ENCODE measurements around the gene STRBP.
"Not testable (repeated sequence)": the region's sequence is repeated elsewhere in the genome, so short reads cannot be mapped to it uniquely, and the experiment has no call there.

The STRBP gene

GRCh38 chr9:123283048-123283408 lies 14.6 kb upstream of the STRBP start:
- no peak for DNase-seq (ENCODE audit: low read depth, low spot score)

- DNase-seq (ENCODE audit: low read depth, low spot score): no peak
These were observed 14.1 kb upstream of the STRBP start for GRCh38 chr9:123282362-123283047.

DNA sequence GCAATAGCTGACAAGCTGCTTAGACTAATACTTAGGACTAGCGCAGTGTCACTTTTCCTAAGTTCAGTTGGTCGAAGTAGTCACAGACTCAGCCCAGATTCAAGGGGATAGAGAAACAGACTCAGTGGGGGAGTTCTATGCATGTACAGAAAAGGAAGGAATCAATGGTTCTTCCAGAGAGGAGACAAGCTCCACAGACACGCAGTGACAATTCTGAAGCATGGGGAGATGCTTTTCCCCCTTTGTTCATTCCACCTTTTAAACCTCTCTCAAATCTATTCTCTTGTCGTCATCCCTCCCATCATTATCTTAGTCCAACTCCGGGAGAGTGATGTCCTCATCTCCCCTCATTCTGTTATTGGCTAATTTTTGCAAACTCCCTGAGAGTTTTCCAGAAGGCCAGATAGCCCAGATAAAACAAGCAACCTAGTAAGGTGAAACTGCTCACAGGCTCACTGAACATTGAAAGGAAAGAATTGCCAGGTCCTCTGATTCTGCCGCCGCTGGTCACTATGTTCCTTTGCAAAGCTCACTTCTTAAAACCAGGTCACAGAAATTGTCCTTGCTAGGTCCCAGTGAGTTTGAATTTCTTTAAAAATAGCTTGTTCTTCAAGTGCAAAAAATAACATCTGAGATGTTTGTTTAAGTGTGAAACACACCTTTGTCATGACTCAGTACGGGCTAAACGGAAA lies 13.4 kb upstream of the STRBP start:
- DNase-seq (ENCODE audit: low read depth, low spot score): no peak

DNA sequence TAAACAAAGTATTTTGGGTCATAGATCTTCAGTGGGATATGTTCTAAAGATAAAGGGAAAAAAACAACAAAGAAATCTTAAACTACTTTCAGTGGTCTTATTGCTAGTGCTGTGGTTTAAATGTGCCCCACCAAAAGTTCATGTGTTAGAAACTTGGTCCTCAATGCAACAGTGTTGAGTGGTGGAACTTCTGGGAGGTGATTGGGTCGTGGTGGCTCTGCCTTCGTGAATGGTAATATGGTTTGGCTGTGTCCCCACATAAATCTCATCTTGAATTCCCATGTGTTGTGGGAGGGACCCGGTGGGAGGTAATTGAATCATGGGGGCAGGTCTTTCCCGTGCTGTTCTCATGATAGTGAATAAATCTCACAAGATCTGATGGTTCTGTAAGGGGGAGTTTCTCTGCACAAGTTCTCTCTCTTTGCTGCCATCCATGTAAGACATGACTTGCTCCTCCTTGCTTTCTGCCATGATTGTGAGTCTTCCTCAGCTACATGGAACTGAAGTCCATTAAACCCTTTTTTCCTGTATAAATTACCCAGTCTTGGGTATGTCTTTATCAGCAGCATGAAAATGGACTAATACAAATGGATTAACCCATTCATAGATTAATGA lies 10.6 kb upstream of the STRBP start:
- not testable (repeated sequence) for DNase-seq (ENCODE audit: low read depth, low spot score)

- DNase-seq (ENCODE audit: low read depth, low spot score): no peak
These were observed 10.0 kb upstream of the STRBP start for GRCh38 chr9:123278361-123278760.

DNA sequence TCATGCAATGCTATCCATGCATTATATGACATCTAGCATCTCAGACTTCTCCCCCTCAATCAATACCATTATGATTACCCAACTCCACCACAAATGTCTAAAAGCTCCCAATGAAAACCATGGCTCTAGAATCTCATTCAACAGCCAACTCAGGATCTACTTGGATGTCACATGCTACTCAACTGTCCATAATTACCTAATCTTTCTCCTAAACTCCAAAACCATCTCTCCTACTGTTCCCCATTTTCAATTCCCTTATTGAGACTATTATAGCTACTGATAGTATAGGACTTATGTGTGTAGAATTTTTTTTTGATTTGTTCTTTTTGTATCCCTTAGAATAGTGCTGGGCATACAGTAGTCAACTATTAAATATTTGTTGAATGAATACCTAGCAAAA lies 8.2 kb upstream of the STRBP start:
- DNase-seq (ENCODE audit: low read depth, low spot score): no peak

DNA sequence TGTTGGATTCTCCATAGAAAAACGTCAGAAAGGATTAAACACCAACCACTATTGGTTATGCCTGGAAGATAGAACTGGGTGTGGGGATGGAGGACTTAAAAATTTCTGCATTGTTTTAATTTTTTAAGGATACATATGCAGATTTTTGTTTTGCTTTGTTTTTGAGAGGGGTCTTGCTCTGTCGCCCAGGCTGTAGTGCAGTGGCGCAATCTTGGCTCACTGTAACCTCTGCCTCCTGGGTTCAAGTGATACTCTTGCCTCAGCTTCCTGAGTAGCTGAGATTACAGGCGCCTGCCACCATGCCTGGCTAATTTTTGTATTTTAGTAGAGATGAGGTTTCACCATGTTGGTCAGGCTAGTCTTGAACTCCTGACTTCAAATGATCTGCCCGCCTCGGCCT lies 2.7 kb upstream of the STRBP start:
- DNase-seq (ENCODE audit: low read depth, low spot score): not testable (repeated sequence)

DNA sequence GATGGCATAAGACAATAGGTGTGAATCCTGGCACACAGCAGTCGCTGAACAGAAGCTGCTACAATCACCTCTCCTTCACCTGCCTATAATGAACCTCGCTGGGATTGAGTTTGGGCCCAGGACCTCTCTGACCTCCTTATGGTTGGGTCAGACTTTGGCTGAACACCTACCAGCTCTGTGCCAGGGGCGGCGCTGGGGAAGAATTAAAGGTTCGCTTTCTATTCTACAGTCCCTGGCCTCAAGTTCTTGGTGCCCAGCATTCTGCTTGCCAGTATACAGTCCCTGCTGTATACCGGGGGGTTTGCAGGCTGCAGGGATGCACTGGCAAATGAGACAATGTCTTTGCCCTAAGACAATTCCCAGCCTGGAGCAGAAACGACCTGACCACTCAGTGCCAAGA lies 895 bp upstream of the STRBP start:
- no peak for DNase-seq (ENCODE audit: low read depth, low spot score)

DNA sequence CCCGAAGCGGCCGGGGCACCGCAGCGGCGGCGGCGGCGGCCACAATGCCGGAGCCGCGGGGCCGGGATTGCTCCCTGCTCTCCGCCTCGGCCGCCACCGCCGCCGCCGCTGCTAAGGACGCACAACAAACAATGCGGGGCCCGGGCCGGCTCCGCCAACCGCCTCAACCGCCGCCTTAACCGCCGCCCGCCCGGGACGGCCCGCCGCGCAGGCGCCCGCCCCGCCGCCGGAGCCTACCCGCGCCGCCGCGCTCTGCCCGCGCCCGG lies 254 bp downstream of the STRBP start:
- DNase-seq (ENCODE audit: low read depth, low spot score): no peak

DNA sequence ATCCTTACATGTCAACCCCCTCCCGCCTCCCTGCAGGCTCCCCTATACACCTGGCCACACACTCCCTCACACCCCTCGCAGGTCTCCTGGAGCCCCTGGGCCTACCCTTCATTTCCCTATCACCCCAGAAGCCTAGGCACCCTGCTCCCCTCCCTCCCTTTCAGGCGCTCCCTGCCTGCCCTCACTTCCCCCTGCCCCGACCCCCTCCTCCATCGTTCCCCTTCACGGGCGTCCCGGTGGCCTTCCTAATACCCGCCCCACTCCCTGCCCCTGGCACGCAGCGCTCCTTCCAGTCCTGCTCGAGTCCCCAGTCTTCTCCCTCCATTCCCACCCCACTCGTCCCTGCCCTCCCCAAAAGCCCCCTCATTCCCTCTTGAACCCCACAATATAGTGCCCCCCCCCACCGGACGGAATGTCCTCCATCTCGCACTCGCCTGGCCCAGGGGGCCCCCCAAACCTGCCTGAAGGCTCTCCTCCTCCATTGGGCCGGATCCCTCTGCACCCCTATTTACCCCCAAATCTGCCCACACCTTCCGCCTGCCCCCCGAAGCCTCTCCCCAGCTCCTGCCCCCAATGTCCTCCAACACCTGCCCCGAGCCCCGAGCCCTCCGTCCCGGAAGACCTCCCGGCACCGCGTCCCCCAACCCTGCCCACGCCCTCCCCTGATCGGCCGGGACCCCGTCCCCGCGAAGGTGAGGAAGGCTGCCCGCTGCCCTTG lies 746 bp downstream of the STRBP start:
- DNase-seq (ENCODE audit: low read depth, low spot score): no peak

GRCh38 chr9:123266655-123267399 lies 1.6 kb downstream of the STRBP start:
- no peak for DNase-seq (ENCODE audit: low read depth, low spot score)

- DNase-seq (ENCODE audit: low read depth, low spot score): no peak
These were observed 2.6 kb downstream of the STRBP start for GRCh38 chr9:123265833-123266232.

DNA sequence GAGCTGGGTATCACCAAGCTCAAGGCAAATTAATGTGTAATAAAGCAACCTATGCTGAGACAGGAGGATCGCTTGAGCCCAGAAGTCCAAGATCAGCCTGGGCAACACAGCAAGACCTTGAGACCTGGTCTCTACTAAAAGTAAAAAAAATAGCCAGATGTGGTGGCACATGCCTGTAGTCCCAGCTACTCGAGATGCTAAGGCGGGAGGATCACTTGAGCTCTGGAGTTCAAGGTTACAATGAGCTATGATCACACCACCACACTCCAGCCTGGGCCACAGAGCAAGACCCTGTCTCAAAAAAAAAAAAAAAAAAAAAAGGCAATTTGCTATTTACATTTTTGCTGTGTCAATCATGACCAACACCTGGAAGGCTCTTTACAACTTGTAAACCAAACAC lies 5.2 kb downstream of the STRBP start:
- no peak for DNase-seq (ENCODE audit: low read depth, low spot score)

GRCh38 chr9:123262338-123262737 lies 6.0 kb downstream of the STRBP start:
- no peak for DNase-seq (ENCODE audit: low read depth, low spot score)

DNA sequence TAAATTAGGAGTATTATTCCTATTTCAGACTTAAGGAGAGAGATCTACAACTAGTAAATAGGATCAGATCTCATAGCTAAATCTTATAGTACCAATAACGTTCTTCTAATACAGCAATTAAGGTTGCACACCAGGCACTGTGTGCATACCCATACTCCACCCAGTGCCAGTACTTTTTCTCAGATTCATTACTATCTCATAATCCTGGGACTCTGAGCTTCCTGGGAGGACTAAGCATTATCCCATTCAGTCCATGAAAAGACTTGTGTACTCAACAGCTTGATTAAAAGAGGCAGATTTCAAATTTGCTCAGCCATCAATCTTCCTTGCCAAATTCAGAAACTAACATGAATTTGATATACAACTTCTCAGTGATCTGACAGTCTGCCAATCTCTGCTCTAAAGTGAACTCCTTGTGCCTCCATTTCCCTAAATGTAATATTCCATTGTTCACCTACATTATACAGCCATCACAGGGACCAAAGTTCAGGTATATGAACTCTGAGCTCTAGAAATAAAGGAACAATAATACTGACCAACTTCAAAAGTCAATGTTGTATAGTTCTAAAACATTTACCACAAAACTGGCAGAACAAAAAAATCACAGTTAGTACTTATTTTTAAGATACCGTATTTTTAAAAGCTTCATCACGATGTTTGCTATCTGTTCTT lies 7.2 kb downstream of the STRBP start:
- DNase-seq (ENCODE audit: low read depth, low spot score): no peak

- no peak for DNase-seq (ENCODE audit: low read depth, low spot score)
These were observed 8.0 kb downstream of the STRBP start for GRCh38 chr9:123260340-123260739.

DNA sequence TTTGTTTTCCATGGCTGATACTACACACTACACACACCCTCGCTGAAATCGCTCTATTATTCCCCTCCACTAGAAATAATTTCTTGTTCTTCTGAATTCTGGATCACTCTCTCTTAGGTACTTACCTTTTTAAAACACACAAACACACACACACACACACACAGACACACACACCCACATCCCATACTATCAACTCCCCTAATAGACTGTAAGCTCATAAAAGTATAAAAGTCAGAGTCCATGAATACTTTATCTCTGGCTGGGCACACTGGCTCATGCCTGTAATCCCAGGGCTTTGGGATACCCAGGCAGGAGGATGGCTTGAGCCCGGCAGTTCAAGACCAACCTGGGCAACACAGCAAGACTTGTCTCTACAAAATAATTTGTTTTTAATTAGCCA lies 11.1 kb downstream of the STRBP start:
- no peak for DNase-seq (ENCODE audit: low read depth, low spot score)

DNA sequence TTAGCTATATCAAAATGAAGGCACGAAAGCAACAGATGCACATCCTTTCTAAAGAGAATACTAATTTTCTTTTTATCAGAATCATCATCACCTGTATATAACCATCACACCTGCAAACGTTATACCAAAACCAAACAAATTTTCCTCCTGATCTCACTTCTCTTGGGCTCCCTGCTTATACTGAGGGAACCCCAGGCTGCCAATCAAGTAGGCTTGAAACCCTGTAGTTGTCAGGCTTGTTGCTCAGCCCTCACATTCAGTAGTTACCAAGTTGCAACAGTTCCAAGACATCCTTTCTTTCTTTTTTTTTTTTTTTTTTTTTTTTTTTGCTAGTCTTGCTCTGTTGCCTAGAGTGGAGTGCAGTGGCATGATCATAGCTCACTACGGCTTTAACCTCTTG lies 12.7 kb downstream of the STRBP start:
- no peak for DNase-seq (ENCODE audit: low read depth, low spot score)

DNA sequence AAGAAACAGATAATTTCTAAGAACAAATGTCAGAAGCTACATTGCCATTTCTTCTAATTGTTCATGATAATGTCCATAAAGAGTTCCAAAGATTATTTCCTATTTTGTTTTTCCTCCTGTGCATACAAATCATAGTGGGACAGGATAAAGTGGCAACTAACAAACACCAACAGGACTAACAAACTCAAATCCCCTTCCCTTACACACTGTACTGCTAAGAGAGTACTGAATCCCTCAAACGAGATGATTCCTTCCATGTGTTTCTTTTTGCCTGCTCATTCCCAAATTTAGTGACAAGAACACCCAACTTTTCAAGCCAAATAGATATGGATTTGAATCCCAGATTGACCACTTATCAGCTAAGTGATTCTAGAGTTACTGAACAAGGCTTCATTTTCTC lies 15.2 kb downstream of the STRBP start:
- no peak for DNase-seq (ENCODE audit: low read depth, low spot score)

DNA sequence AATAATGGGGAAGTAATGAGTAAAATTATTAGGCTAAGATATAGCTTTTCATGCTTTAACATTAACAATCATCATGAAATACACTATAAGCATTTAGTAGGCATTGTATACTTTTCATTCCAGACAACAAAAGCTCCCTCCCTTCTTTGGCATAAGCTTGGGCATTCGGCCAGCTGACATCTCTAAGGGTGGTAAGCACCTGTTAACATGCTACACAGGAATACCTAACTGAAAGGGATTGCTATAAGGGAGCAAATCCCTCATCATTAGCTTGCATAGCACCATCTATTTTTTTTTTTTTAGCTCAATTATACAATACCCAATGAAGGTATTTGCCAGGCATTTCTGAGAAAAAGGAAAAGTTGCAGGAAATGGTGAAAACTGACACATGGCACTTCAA lies 16.6 kb downstream of the STRBP start:
- DNase-seq (ENCODE audit: low read depth, low spot score): no peak

- no peak for DNase-seq (ENCODE audit: low read depth, low spot score)
These were observed 17.1 kb downstream of the STRBP start for GRCh38 chr9:123251324-123251723.

DNA sequence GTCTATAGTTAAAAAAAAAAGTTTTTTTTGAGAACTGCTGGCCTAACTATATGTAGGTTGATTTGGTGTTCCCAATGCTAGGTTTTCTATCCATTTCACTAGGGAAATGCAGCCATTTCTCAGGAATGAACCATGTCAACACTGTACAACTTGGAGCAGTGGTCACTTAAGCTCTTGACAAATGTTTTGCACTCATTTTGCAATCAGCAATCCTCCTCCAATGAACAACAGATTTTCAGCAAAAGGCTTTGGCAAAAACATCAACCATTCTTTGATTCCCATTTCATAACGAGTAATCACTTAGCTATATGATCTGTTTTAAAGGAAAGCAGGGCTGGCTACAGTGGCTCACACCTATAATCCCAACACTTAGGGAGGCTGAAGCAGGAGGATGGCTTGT lies 17.9 kb downstream of the STRBP start:
- no peak for DNase-seq (ENCODE audit: low read depth, low spot score)

Measured in activated CD4-positive, CD25-positive, alpha-beta regulatory T cell treated with anti-CD3 and anti-CD28 coated beads, Interleukin-2, amount 50 U/mL, for 16 hours (primary cell).